Ishikawa (cell line): Measurements from ENCODE around the gene ALDH6A1.

Source experiments
- CEBPB ChIP-seq: IDR thresholded peaks from 2 replicates; pipeline ENCODE4 v1.6.1; 2012
- CREB1 ChIP-seq: IDR thresholded peaks from 2 replicates; pipeline ENCODE4 v1.6.1; 2012; ENCODE audit warnings: low read depth
- EGR1 ChIP-seq: IDR thresholded peaks from 2 replicates; pipeline ENCODE4 v1.6.1; 2012
- EP300 ChIP-seq: IDR thresholded peaks from 2 replicates; pipeline ENCODE4 v1.6.1; 2012; ENCODE audit warnings: borderline replicate concordance
- REST ChIP-seq: IDR thresholded peaks from 2 replicates; pipeline ENCODE4 v1.6.1; 2012; ENCODE audit warnings: low read depth, mild to moderate bottlenecking
- USF1 ChIP-seq: IDR thresholded peaks from 2 replicates; pipeline ENCODE4 v1.6.1; 2012
- YY1 ChIP-seq: IDR thresholded peaks from 2 replicates; pipeline ENCODE4 v1.6.1; 2012; ENCODE audit warnings: low read depth
- TF ChIP-seq, protein P1 (sequence below): IDR thresholded peaks from 2 replicates; pipeline ENCODE4 v1.6.1; 2012

GRCh38 chr14:74019408-74020137 is 64.7 kb downstream of the ALDH6A1 start:
- TF ChIP-seq CEBPB (no peak), YY1 (no peak), CREB1 (no peak), EP300 (no peak), EGR1 (no peak), USF1 (no peak), REST (no peak)
- TF ChIP-seq, protein P1, sequence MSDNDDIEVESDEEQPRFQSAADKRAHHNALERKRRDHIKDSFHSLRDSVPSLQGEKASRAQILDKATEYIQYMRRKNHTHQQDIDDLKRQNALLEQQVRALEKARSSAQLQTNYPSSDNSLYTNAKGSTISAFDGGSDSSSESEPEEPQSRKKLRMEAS, result no peak
